ENCODE data around the gene MRPL51.

MRPL51 gene

DNA sequence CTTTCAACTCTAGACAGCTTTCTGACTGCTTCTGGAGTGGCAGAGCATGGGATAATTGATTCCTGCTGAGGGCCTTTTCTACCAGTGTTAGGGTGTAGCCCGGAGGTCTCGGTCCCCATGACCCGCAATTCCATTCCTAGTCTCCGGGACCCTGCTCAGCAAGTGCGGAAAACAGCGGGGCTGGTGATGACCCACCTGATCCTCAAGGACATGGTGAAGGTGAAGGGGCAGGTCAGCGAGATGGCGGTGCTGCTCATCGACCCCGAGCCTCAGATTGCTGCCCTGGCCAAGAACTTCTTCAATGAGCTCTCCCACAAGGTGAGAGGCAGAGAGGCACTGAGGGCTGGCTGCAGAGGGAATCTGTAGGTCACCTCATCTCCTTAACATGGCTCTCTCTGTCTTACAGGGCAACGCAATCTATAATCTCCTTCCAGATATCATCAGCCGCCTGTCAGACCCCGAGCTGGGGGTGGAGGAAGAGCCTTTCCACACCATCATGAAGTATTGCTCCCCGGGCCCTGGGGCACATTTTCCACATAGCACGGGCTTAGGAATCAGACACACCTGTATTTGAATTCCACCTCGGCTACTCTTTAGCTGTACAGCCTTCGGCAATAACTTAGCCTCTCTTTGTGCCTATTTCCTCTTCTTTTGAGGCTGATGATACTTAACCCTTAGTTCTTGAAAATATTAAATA lies 35.6 kb upstream of the MRPL51 start:
- Histone ChIP-seq H3K4me1 (ENCODE audit: control insufficient read depth, low read depth, low read length) (peaks cover 14% of the 10 kb centered on the region), H3K27me3 (ENCODE audit: control insufficient read depth, insufficient read depth, low read length) (no peaks in the 10 kb centered on the region), H3K36me3 (ENCODE audit: control insufficient read depth, low read depth, low read length) (peaks cover 82% of the 10 kb centered on the region), H3K4me3 (ENCODE audit: low read length) (no peak overlapping the region), H3K9ac (ENCODE audit: low read length) (no peak overlapping the region), H3K9me3 (ENCODE audit: control insufficient read depth, low read depth, low read length) (no peaks in the 10 kb centered on the region), H3K27ac (ENCODE audit: low read length) (no peak overlapping the region)

DNA sequence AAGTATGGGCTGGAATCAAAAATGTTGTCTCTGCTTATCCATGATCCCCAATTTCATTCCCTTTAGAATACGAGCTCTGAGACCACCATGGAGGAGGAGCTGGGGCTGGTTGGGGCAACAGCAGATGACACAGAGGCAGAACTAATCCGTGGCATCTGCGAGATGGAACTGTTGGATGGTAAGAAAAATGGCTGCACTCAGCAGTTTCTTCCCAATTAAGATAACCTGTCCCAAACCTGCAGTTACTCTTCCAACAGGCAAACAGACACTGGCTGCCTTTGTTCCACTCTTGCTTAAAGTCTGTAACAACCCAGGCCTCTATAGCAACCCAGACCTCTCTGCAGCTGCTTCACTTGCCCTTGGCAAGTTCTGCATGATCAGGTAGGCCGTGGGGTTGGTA lies 34.6 kb upstream of the MRPL51 start:
- no peaks in the 10 kb centered on the region for H3K9me3 ChIP-seq (ENCODE audit: control insufficient read depth, low read depth, low read length)
- no peak overlapping the region for H3K4me3 ChIP-seq (ENCODE audit: low read length)
- no peak overlapping the region for H3K9ac ChIP-seq (ENCODE audit: low read length)
- peaks cover 92% of the 10 kb centered on the region for H3K36me3 ChIP-seq (ENCODE audit: control insufficient read depth, low read depth, low read length)
- peaks cover 10% of the 10 kb centered on the region for H3K4me1 ChIP-seq (ENCODE audit: control insufficient read depth, low read depth, low read length)
- H3K27ac ChIP-seq (ENCODE audit: low read length) = no peak overlapping the region
- no peaks in the 10 kb centered on the region for H3K27me3 ChIP-seq (ENCODE audit: control insufficient read depth, insufficient read depth, low read length)

DNA sequence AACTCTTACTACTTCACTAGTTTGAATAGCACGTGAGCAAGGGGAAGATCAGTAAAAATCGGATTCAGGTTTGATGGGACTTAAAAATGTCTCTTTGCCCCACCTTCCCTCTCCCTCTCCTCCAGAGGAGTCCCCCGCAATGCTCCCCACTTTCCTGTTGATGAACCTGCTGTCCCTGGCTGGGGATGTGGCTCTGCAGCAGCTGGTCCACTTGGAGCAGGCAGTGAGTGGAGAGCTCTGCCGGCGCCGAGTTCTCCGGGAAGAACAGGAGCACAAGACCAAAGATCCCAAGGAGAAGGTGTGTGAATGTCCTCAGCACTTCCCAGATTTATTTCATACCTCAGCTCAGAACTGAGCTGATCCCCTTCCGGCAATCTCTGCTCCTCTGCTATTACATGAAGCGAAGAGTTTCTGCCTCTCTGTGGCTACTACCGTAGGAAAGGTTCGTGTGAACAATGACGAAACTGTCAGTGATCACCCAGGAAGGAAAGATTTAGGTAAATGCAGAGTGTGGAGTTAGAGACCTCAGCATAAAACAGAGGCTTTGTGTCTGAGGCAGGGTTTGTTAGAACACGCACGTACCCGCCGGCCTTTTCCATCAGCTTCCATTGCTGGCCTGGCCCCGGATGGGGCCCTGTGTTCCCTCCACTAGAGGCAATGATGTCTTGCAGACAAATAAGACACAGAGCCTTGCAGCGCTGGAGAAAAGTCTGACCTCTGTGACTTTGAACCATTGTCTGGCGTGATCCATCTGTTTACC lies 33.9 kb upstream of the MRPL51 start:
- no peak overlapping the region for H3K27ac ChIP-seq (ENCODE audit: low read length)
- no peak overlapping the region for H3K9ac ChIP-seq (ENCODE audit: low read length)
- H3K4me3 ChIP-seq (ENCODE audit: low read length) = no peak overlapping the region
- H3K4me1 ChIP-seq (ENCODE audit: control insufficient read depth, low read depth, low read length) = peaks cover 3% of the 10 kb centered on the region
- no peaks in the 10 kb centered on the region for H3K27me3 ChIP-seq (ENCODE audit: control insufficient read depth, insufficient read depth, low read length)
- H3K36me3 ChIP-seq (ENCODE audit: control insufficient read depth, low read depth, low read length) = peaks cover 99% of the 10 kb centered on the region
- H3K9me3 ChIP-seq (ENCODE audit: control insufficient read depth, low read depth, low read length) = no peaks in the 10 kb centered on the region

DNA sequence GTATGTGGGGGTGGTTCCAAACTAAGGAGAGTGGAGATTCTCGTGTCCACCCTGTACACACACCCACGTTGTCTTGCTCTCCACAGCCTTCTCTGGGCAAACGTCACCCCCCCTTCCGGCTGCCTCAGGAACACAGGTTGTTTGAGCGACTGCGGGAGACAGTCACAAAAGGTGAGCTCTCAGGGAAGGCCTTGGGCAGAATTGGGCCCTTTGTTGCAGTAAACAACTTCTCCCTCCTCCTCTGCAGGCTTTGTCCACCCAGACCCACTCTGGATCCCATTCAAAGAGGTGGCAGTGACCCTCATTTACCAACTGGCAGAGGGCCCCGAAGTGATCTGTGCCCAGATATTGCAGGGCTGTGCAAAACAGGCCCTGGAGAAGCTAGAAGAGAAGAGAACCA lies 33.1 kb upstream of the MRPL51 start:
- Histone ChIP-seq H3K9me3 (ENCODE audit: control insufficient read depth, low read depth, low read length) (no peaks in the 10 kb centered on the region), H3K27ac (ENCODE audit: low read length) (no peak overlapping the region), H3K4me1 (ENCODE audit: control insufficient read depth, low read depth, low read length) (no peaks in the 10 kb centered on the region), H3K4me3 (ENCODE audit: low read length) (no peak overlapping the region), H3K36me3 (ENCODE audit: control insufficient read depth, low read depth, low read length) (peaks cover 99% of the 10 kb centered on the region), H3K27me3 (ENCODE audit: control insufficient read depth, insufficient read depth, low read length) (no peaks in the 10 kb centered on the region), H3K9ac (ENCODE audit: low read length) (no peak overlapping the region)

GRCh38 chr12:6524648-6525047 lies 31.6 kb upstream of the MRPL51 start:
- Histone ChIP-seq H3K4me3 (ENCODE audit: low read length) (no peak overlapping the region), H3K9me3 (ENCODE audit: control insufficient read depth, low read depth, low read length) (no peaks in the 10 kb centered on the region), H3K27ac (ENCODE audit: low read length) (no peak overlapping the region), H3K9ac (ENCODE audit: low read length) (no peak overlapping the region), H3K36me3 (ENCODE audit: control insufficient read depth, low read depth, low read length) (peaks cover 98% of the 10 kb centered on the region), H3K27me3 (ENCODE audit: control insufficient read depth, insufficient read depth, low read length) (no peaks in the 10 kb centered on the region), H3K4me1 (ENCODE audit: control insufficient read depth, low read depth, low read length) (no peaks in the 10 kb centered on the region)

DNA sequence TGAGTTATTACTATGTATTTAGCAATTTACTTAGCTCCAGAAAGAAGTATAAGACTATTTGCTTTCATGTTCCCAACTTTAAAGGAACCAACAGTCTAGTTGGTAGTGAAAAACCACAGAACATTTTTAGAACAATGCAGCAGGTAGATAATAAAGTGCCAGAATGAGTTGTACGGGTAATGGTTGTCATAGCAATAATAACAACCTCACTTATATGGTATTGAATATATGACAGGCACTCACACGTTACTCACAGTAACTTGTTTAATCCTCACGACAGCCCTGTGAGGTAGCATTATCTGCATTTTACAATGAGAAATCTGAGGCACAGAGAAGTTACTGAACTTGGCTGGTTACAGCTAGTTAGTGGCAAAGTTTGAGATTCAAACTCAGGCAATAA lies 30.6 kb upstream of the MRPL51 start:
- H3K9me3 ChIP-seq (ENCODE audit: control insufficient read depth, low read depth, low read length) = no peaks in the 10 kb centered on the region
- peaks cover 95% of the 10 kb centered on the region for H3K36me3 ChIP-seq (ENCODE audit: control insufficient read depth, low read depth, low read length)
- H3K27me3 ChIP-seq (ENCODE audit: control insufficient read depth, insufficient read depth, low read length) = no peaks in the 10 kb centered on the region
- no peak overlapping the region for H3K9ac ChIP-seq (ENCODE audit: low read length)
- H3K4me1 ChIP-seq (ENCODE audit: control insufficient read depth, low read depth, low read length) = no peaks in the 10 kb centered on the region
- H3K4me3 ChIP-seq (ENCODE audit: low read length) = no peak overlapping the region
- H3K27ac ChIP-seq (ENCODE audit: low read length) = no peak overlapping the region

DNA sequence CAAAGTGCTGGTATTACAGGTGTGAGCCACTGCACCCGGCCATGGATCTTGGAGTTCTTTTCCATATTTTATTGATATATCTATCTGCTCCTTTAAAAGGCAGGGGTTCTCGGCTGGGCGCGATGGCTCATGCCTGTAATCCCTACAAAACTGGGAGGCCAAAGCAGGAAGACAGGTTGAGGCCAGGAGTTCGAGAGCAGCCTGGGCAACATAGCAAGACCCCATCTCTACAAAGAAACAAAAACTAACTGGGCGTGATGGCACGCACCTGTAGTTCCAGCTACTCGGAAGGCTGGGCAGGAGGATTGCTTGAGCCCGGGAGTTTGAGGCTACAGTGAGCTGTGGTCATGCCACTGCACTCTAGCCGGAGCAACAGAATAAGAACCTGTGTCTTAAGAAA lies 29.1 kb upstream of the MRPL51 start:
- Histone ChIP-seq H3K9me3 (ENCODE audit: control insufficient read depth, low read depth, low read length) (no peaks in the 10 kb centered on the region), H3K27me3 (ENCODE audit: control insufficient read depth, insufficient read depth, low read length) (no peaks in the 10 kb centered on the region), H3K27ac (ENCODE audit: low read length) (no peak overlapping the region), H3K4me3 (ENCODE audit: low read length) (no peak overlapping the region), H3K4me1 (ENCODE audit: control insufficient read depth, low read depth, low read length) (no peaks in the 10 kb centered on the region), H3K36me3 (ENCODE audit: control insufficient read depth, low read depth, low read length) (peaks cover 91% of the 10 kb centered on the region), H3K9ac (ENCODE audit: low read length) (no peak overlapping the region)

DNA sequence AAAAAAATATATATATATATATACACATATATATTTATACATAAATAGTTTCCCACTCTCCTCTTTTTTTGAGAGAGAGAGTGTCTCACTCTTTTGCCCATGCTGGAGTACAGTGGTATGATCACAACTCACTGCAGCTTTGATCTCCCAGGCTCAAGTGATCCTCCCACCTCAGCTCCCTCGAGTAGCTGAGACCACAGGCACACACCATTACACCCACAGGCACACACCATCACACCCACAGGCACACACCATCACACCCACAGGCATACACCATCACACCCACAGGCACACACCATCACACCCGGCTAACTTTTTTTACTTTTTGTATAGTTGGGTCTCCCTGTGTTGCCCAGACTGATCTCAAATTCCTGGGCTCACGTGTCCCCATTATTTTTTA lies 27.1 kb upstream of the MRPL51 start:
- Histone ChIP-seq H3K4me1 (ENCODE audit: control insufficient read depth, low read depth, low read length) (no peaks in the 10 kb centered on the region), H3K4me3 (ENCODE audit: low read length) (no peak overlapping the region), H3K9ac (ENCODE audit: low read length) (no peak overlapping the region), H3K27ac (ENCODE audit: low read length) (no peak overlapping the region), H3K36me3 (ENCODE audit: control insufficient read depth, low read depth, low read length) (peaks cover 89% of the 10 kb centered on the region), H3K9me3 (ENCODE audit: control insufficient read depth, low read depth, low read length) (no peaks in the 10 kb centered on the region), H3K27me3 (ENCODE audit: control insufficient read depth, insufficient read depth, low read length) (no peaks in the 10 kb centered on the region)

- Histone ChIP-seq H3K9ac (ENCODE audit: low read length) (no peak overlapping the region), H3K36me3 (ENCODE audit: control insufficient read depth, low read depth, low read length) (peaks cover 52% of the 10 kb centered on the region), H3K4me1 (ENCODE audit: control insufficient read depth, low read depth, low read length) (peaks cover 9% of the 10 kb centered on the region), H3K27ac (ENCODE audit: low read length) (no peak overlapping the region), H3K4me3 (ENCODE audit: low read length) (no peak overlapping the region), H3K9me3 (ENCODE audit: control insufficient read depth, low read depth, low read length) (no peaks in the 10 kb centered on the region), H3K27me3 (ENCODE audit: control insufficient read depth, insufficient read depth, low read length) (no peaks in the 10 kb centered on the region)
These were observed 15.0 kb upstream of the MRPL51 start for GRCh38 chr12:6508087-6508486.

GRCh38 chr12:6507102-6507998 lies 14.3 kb upstream of the MRPL51 start:
- H3K36me3 ChIP-seq (ENCODE audit: control insufficient read depth, low read depth, low read length) = peaks cover 48% of the 10 kb centered on the region
- H3K4me1 ChIP-seq (ENCODE audit: control insufficient read depth, low read depth, low read length) = peaks cover 9% of the 10 kb centered on the region
- no peak overlapping the region for H3K9ac ChIP-seq (ENCODE audit: low read length)

GRCh38 chr12:6500466-6500865 lies 7.4 kb upstream of the MRPL51 start:
- Histone ChIP-seq H3K9me3 (ENCODE audit: control insufficient read depth, low read depth, low read length) (no peaks in the 10 kb centered on the region), H3K4me3 (ENCODE audit: low read length) (no peak overlapping the region), H3K4me1 (ENCODE audit: control insufficient read depth, low read depth, low read length) (no peaks in the 10 kb centered on the region), H3K9ac (ENCODE audit: low read length) (no peak overlapping the region), H3K27me3 (ENCODE audit: control insufficient read depth, insufficient read depth, low read length) (no peaks in the 10 kb centered on the region), H3K27ac (ENCODE audit: low read length) (no peak overlapping the region), H3K36me3 (ENCODE audit: control insufficient read depth, low read depth, low read length) (peaks cover 62% of the 10 kb centered on the region)

More at GRCh38 chr12:6507102-6507998, 14.3 kb upstream of the MRPL51 start:
- no peaks in the 10 kb centered on the region for H3K27me3 ChIP-seq (ENCODE audit: control insufficient read depth, insufficient read depth, low read length)
- no peaks in the 10 kb centered on the region for H3K9me3 ChIP-seq (ENCODE audit: control insufficient read depth, low read depth, low read length)
- H3K4me3 ChIP-seq (ENCODE audit: low read length) = no peak overlapping the region
- H3K27ac ChIP-seq (ENCODE audit: low read length) = no peak overlapping the region
